ENCODE measurements around the gene TAPBPL.

The TAPBPL gene

GRCh38 chr12:6416596-6416995, 35.2 kb upstream of the TAPBPL start:
- DNase-seq: no peak
- H2AFZ ChIP-seq (ENCODE audit: low read depth, low read length): no peak overlapping the region
- H2BK120ac ChIP-seq (ENCODE audit: low read depth, low read length): no peak overlapping the region

DNA sequence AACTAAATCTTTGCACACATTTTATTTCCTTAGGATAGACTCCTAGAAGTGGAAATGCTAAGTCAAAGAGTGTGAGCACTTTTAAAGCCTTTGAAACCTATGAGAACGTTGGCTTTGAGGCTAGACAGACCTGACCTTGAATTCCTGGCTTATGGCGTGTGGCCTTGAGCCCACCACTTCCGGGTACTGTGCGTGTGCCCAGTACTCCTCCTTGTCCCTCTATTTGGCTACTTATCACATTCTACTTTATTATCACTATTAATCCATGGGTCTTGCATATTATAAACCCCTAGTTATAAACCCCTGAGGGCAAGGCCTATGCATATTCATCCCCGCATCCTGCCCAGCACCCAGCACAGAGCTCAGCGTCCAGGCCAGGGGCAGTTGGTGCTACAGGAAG, 33.0 kb upstream of the TAPBPL start:
- Histone ChIP-seq H3K27me3 (ENCODE audit: control insufficient read depth in 1 of 2, insufficient read depth in 1 of 2, low read length in 2 of 2) (no peaks in the 10 kb centered on the region), H3K36me3 (ENCODE audit: control insufficient read depth in 1 of 2, insufficient read depth in 2 of 2, low read depth in 1 of 2, low read length in 2 of 2) (peaks cover 0 to 14% of the 10 kb centered on the region in 2 experiments), H3K4ac (ENCODE audit: low read depth in 1 of 2, low read length in 2 of 2) (no peak overlapping the region), H3K18ac (ENCODE audit: low read depth in 1 of 2, low read length in 2 of 2) (no peak overlapping the region), H3K4me1 (ENCODE audit: control insufficient read depth, insufficient read depth, low read depth, low read length) (peaks cover 1% of the 10 kb centered on the region), H2BK120ac (ENCODE audit: low read depth, low read length) (no peak overlapping the region), H4K8ac (ENCODE audit: low read length) (no peak overlapping the region), H2BK5ac (ENCODE audit: low read depth, low read length, poor library complexity, severe bottlenecking) (no peak overlapping the region), H3K9me3 (ENCODE audit: control insufficient read depth, low read length) (peaks cover 5% of the 10 kb centered on the region), H3K14ac (ENCODE audit: low read length in 2 of 2) (no peak overlapping the region), H3K4me2 (ENCODE audit: low read length, poor library complexity, severe bottlenecking) (no peak overlapping the region), H2BK15ac (ENCODE audit: low read depth, poor library complexity, severe bottlenecking) (no peak overlapping the region), H2AFZ (ENCODE audit: low read depth, low read length) (no peak overlapping the region), H3K4me3 (ENCODE audit: insufficient read depth in 1 of 2, low read depth in 1 of 2, low read length in 2 of 2) (no peak overlapping the region), H3K27ac (ENCODE audit: low read length, poor library complexity, severe bottlenecking) (no peak overlapping the region), H3K23ac (ENCODE audit: low read length in 2 of 2) (no peak overlapping the region), H2AK5ac (ENCODE audit: low read length, severe bottlenecking) (no peak overlapping the region), H4K91ac (ENCODE audit: low read length) (no peak overlapping the region), H3K9ac (ENCODE audit: low read length) (no peak overlapping the region), H3K79me1 (replicated peaks; ENCODE audit: low read length, poor library complexity, severe bottlenecking) (no peaks in the 10 kb centered on the region), H2BK12ac (ENCODE audit: low read length in 2 of 2) (no peak overlapping the region)
- DNase-seq: no peak
- 82% methylated on average over 6 of the region's 6 CpGs for WGBS

More at GRCh38 chr12:6416596-6416995, 35.2 kb upstream of the TAPBPL start:
- Histone ChIP-seq H3K27me3 (ENCODE audit: control insufficient read depth in 1 of 2, insufficient read depth in 1 of 2, low read length in 2 of 2) (no peaks in the 10 kb centered on the region), H3K4ac (ENCODE audit: low read depth in 1 of 2, low read length in 2 of 2) (no peak overlapping the region), H2AK5ac (ENCODE audit: low read length, severe bottlenecking) (no peak overlapping the region), H3K18ac (ENCODE audit: low read depth in 1 of 2, low read length in 2 of 2) (no peak overlapping the region), H2BK15ac (ENCODE audit: low read depth, poor library complexity, severe bottlenecking) (no peak overlapping the region), H3K9me3 (ENCODE audit: control insufficient read depth, low read length) (peaks cover 5% of the 10 kb centered on the region), H3K9ac (ENCODE audit: low read length) (no peak overlapping the region), H3K79me1 (replicated peaks; ENCODE audit: low read length, poor library complexity, severe bottlenecking) (no peaks in the 10 kb centered on the region), H3K4me2 (ENCODE audit: low read length, poor library complexity, severe bottlenecking) (no peak overlapping the region), H3K4me3 (ENCODE audit: insufficient read depth in 1 of 2, low read depth in 1 of 2, low read length in 2 of 2) (no peak overlapping the region), H3K23ac (ENCODE audit: low read length in 2 of 2) (no peak overlapping the region), H4K8ac (ENCODE audit: low read length) (no peak overlapping the region), H2BK5ac (ENCODE audit: low read depth, low read length, poor library complexity, severe bottlenecking) (no peak overlapping the region), H2BK12ac (ENCODE audit: low read length in 2 of 2) (no peak overlapping the region), H3K36me3 (ENCODE audit: control insufficient read depth in 1 of 2, insufficient read depth in 2 of 2, low read depth in 1 of 2, low read length in 2 of 2) (peaks cover 0 to 16% of the 10 kb centered on the region in 2 experiments), H4K91ac (ENCODE audit: low read length) (no peak overlapping the region), H3K4me1 (ENCODE audit: control insufficient read depth, insufficient read depth, low read depth, low read length) (peaks cover 1% of the 10 kb centered on the region), H3K27ac (ENCODE audit: low read length, poor library complexity, severe bottlenecking) (no peak overlapping the region), H3K14ac (ENCODE audit: low read length in 2 of 2) (no peak overlapping the region)
- WGBS: 94% methylated on average over 3 of the region's 3 CpGs

GRCh38 chr12:6420364-6420763, 31.5 kb upstream of the TAPBPL start:
- H4K8ac ChIP-seq (ENCODE audit: low read length): no peak overlapping the region
- no peak overlapping the region for H3K23ac ChIP-seq (ENCODE audit: low read length in 2 of 2)
- no peak overlapping the region for H4K91ac ChIP-seq (ENCODE audit: low read length)
- H2AFZ ChIP-seq (ENCODE audit: low read depth, low read length): no peak overlapping the region
- H2BK15ac ChIP-seq (ENCODE audit: low read depth, poor library complexity, severe bottlenecking): no peak overlapping the region
- no peak overlapping the region for H3K27ac ChIP-seq (ENCODE audit: low read length, poor library complexity, severe bottlenecking)
- H2BK5ac ChIP-seq (ENCODE audit: low read depth, low read length, poor library complexity, severe bottlenecking): no peak overlapping the region
- H3K4ac ChIP-seq (ENCODE audit: low read depth in 1 of 2, low read length in 2 of 2): no peak overlapping the region
- peaks cover 1% of the 10 kb centered on the region for H3K4me1 ChIP-seq (ENCODE audit: control insufficient read depth, insufficient read depth, low read depth, low read length)
- H3K9me3 ChIP-seq (ENCODE audit: control insufficient read depth, low read length): peaks cover 5% of the 10 kb centered on the region
- no peak overlapping the region for H3K14ac ChIP-seq (ENCODE audit: low read length in 2 of 2)
- DNase-seq: no peak
- H3K27me3 ChIP-seq (ENCODE audit: control insufficient read depth in 1 of 2, insufficient read depth in 1 of 2, low read length in 2 of 2): no peaks in the 10 kb centered on the region
- no peak overlapping the region for H3K4me3 ChIP-seq (ENCODE audit: insufficient read depth in 1 of 2, low read depth in 1 of 2, low read length in 2 of 2)
- no peak overlapping the region for H2BK120ac ChIP-seq (ENCODE audit: low read depth, low read length)
- peak overlapping the region; percentile 15 for H3K9ac ChIP-seq (ENCODE audit: low read length)
- no peak overlapping the region for H3K4me2 ChIP-seq (ENCODE audit: low read length, poor library complexity, severe bottlenecking)
- peaks cover 0 to 14% of the 10 kb centered on the region in 2 experiments for H3K36me3 ChIP-seq (ENCODE audit: control insufficient read depth in 1 of 2, insufficient read depth in 2 of 2, low read depth in 1 of 2, low read length in 2 of 2)
- H3K18ac ChIP-seq (ENCODE audit: low read depth in 1 of 2, low read length in 2 of 2): no peak overlapping the region
- WGBS: 100% methylated on average over 1 of the region's 4 CpGs
- H2AK5ac ChIP-seq (ENCODE audit: low read length, severe bottlenecking): no peak overlapping the region
- no peak overlapping the region for H2BK12ac ChIP-seq (ENCODE audit: low read length in 2 of 2)
- H3K79me1 ChIP-seq (replicated peaks; ENCODE audit: low read length, poor library complexity, severe bottlenecking): no peaks in the 10 kb centered on the region

GRCh38 chr12:6423267-6424007, 28.4 kb upstream of the TAPBPL start:
- H4K91ac ChIP-seq (ENCODE audit: low read length): no peak overlapping the region
- H3K27ac ChIP-seq (ENCODE audit: low read length, poor library complexity, severe bottlenecking): no peak overlapping the region
- H3K4me1 ChIP-seq (ENCODE audit: control insufficient read depth, insufficient read depth, low read depth, low read length): peaks cover 4% of the 10 kb centered on the region
- H3K36me3 ChIP-seq (ENCODE audit: control insufficient read depth in 1 of 2, insufficient read depth in 2 of 2, low read depth in 1 of 2, low read length in 2 of 2): no peaks in the 10 kb centered on the region
- DNase-seq: peak; percentile 92
- no peak overlapping the region for H3K18ac ChIP-seq (ENCODE audit: low read depth in 1 of 2, low read length in 2 of 2)
- no peak overlapping the region for H4K8ac ChIP-seq (ENCODE audit: low read length)
- no peak overlapping the region for H2BK120ac ChIP-seq (ENCODE audit: low read depth, low read length)
- H3K4me2 ChIP-seq (ENCODE audit: low read length, poor library complexity, severe bottlenecking): no peak overlapping the region
- WGBS: 13% methylated on average over 9 of the region's 9 CpGs
- H2BK12ac ChIP-seq (ENCODE audit: low read length in 2 of 2): peak overlapping the region in 1 of 2 experiments; percentile 7
- no peak overlapping the region for H3K4ac ChIP-seq (ENCODE audit: low read depth in 1 of 2, low read length in 2 of 2)
- H2AFZ ChIP-seq (ENCODE audit: low read depth, low read length): peak overlapping the region; percentile 30
- no peak overlapping the region for H3K4me3 ChIP-seq (ENCODE audit: insufficient read depth in 1 of 2, low read depth in 1 of 2, low read length in 2 of 2)
- no peaks in the 10 kb centered on the region for H3K27me3 ChIP-seq (ENCODE audit: control insufficient read depth in 1 of 2, insufficient read depth in 1 of 2, low read length in 2 of 2)
- no peak overlapping the region for H2BK15ac ChIP-seq (ENCODE audit: low read depth, poor library complexity, severe bottlenecking)
- H3K9ac ChIP-seq (ENCODE audit: low read length): peak overlapping the region; percentile 41
- H3K9me3 ChIP-seq (ENCODE audit: control insufficient read depth, low read length): no peaks in the 10 kb centered on the region
- H3K79me1 ChIP-seq (replicated peaks; ENCODE audit: low read length, poor library complexity, severe bottlenecking): no peaks in the 10 kb centered on the region
- no peak overlapping the region for H3K23ac ChIP-seq (ENCODE audit: low read length in 2 of 2)
- H3K14ac ChIP-seq (ENCODE audit: low read length in 2 of 2): no peak overlapping the region
- no peak overlapping the region for H2BK5ac ChIP-seq (ENCODE audit: low read depth, low read length, poor library complexity, severe bottlenecking)
- H2AK5ac ChIP-seq (ENCODE audit: low read length, severe bottlenecking): no peak overlapping the region
